WI38 (cell line): ENCODE measurements around the gene PPP6R2.

Experiments
- H3K4me3 ChIP-seq: 2 replicates; pipeline ENCODE4 v1.5.1; 2011; ENCODE audit warnings: low read depth, mild to moderate bottlenecking, control low read depth, low read length
- TF ChIP-seq, protein P1 (sequence below): IDR thresholded peaks from 2 replicates; pipeline ENCODE4 v1.5.1; 2012; ENCODE audit warnings: low read depth, mild to moderate bottlenecking, control low read depth, low read length

The PPP6R2 gene

DNA sequence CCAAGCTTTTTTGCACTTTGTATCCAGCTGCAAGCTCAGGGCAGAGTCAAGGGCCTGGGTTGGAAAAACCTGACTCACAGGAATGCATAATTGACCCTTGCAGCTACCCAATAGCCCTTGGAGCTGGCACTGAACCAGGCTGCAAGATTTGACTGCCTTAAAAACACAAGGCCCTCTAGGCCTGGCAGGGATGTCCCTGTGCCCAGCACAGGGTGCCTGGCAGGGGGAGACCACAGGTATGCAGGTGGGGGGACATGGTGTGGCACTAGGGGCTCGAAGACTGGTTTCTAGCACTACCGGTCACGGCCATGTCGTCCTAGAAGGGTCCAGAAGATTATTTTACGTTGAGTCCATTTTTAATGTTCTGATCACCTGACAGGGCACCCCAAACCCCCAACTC lies 101.5 kb downstream of the PPP6R2 start:
- no peak overlapping the region for H3K4me3 ChIP-seq

DNA sequence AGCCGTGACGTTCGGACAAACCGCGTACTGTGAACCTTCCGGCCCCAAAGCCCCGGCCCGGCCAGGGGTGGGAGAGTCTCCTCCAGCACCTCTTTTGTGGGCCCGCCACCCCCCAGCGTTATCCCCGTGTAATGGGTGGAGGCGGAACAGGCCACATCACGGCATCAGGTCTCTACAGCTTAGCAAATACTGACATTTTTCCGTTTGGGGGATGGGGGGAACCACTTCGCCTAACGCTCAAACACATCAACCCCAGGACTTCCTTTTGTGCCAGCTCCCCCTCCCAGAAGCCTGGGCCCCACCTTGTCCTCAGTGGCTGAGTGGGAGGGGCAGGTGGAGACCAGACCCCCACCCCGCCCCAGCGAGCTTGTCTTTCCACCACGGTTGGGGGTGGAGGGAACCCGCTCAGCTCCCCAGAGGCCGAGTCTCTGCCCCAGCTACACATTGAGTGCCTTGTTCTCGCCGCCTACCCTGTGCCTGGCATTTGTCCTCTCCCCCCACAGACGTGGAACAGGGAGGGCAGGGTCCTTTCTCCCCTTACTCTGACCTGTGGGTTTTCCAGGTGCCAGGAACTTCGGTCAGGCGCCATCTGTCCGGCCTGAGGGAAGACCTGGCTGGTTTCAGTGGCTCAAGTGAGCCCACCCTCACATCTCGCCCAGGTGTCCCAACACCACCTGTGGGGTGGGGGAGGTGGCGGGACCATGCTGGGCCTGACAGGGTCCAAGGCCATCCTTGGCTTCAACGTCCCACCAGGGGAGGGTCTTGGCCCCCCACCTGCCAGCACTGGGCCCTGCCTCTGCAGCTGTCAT lies 102.1 kb downstream of the PPP6R2 start:
- TF ChIP-seq, protein P1, sequence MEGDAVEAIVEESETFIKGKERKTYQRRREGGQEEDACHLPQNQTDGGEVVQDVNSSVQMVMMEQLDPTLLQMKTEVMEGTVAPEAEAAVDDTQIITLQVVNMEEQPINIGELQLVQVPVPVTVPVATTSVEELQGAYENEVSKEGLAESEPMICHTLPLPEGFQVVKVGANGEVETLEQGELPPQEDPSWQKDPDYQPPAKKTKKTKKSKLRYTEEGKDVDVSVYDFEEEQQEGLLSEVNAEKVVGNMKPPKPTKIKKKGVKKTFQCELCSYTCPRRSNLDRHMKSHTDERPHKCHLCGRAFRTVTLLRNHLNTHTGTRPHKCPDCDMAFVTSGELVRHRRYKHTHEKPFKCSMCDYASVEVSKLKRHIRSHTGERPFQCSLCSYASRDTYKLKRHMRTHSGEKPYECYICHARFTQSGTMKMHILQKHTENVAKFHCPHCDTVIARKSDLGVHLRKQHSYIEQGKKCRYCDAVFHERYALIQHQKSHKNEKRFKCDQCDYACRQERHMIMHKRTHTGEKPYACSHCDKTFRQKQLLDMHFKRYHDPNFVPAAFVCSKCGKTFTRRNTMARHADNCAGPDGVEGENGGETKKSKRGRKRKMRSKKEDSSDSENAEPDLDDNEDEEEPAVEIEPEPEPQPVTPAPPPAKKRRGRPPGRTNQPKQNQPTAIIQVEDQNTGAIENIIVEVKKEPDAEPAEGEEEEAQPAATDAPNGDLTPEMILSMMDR, result no peak
- no peak overlapping the region for H3K4me3 ChIP-seq

More for the DNA sequence above, 101.5 kb downstream of the PPP6R2 start:
- TF ChIP-seq, protein P1, result no peak

DNA sequence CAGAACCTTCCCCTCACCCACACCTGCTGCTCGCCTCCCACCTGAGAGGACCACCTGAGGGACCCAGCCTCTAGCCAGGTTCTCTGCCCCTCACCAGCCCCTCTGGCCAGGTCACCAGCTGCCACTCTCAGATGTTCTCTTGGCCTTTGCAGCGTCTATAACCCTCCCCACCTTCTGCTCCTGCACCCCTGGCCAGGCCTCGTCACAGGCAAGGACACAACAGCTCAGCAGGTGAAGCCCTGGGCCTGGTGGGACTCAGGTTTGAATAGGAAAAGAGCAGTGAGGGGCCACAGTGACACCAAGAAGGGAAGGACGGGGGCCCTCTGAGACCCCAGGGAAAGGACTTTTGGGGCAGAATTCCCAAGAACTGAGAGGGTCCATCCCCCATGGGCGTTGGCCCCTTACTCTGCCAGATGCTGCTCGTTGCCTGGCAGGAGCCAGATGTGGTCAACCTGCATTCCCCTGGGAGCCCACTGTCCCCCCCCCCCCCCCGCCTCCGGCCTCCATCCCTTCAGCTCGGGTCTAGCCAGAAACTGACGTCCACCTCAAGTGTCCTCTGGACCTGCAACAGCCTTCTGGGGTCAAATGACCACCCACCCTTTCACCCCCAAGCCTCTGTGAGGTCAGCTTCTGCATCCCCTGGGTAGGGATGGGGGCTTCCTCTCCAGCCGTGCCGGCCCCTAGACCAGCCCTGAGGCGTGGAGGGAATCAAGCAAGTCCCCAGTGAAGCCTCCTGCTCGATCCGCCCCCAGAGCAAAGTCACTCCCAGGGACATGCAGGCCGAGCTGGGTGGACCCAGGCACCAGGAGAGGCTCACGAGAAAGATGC lies 103.0 kb downstream of the PPP6R2 start:
- TF ChIP-seq, protein P1, result no peak
- H3K4me3 ChIP-seq, result no peak overlapping the region

DNA sequence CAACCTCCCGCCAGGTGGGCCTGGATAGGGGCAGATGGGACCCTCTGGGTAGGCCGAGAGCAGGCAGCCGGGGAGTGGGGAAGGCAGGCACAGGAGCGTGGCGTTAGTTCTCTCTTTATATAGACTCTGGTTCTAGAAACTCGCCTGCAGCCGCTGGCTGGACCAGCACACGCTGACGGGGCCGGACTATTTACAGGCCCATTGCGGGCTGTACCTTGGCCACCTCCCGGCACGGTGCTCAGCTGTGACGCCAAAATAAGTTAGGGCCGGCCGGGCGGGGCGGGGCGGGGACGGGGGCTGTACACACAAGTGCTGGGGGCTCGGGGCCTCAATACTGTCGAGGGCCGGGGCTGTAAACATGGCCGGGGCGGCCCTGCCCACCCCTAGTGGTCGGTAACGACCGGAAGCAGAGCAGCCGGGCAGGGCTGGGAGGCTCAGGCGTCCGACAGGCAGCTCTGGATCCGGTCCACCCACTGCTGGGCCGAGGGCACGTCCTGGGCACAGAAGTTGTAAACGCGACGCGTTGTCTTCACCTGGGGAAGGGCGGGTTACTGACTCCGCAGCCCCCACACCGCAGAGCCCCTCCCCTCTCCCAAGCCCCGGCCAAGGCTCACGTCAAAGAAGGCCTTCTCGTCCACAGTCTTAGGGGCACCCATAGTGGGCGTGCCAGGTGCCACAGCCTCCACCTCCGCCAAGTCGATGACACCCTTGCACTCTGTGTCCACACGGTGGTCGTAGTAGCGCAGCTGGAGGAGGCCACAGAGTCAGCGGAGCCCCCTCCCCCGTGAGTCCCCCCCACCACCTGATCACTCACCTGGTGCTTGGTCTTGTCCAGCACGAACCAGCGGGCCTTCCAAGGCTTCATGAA lies 103.8 kb downstream of the PPP6R2 start:
- H3K4me3 ChIP-seq, result no peak overlapping the region
- TF ChIP-seq, protein P1, result no peak

DNA sequence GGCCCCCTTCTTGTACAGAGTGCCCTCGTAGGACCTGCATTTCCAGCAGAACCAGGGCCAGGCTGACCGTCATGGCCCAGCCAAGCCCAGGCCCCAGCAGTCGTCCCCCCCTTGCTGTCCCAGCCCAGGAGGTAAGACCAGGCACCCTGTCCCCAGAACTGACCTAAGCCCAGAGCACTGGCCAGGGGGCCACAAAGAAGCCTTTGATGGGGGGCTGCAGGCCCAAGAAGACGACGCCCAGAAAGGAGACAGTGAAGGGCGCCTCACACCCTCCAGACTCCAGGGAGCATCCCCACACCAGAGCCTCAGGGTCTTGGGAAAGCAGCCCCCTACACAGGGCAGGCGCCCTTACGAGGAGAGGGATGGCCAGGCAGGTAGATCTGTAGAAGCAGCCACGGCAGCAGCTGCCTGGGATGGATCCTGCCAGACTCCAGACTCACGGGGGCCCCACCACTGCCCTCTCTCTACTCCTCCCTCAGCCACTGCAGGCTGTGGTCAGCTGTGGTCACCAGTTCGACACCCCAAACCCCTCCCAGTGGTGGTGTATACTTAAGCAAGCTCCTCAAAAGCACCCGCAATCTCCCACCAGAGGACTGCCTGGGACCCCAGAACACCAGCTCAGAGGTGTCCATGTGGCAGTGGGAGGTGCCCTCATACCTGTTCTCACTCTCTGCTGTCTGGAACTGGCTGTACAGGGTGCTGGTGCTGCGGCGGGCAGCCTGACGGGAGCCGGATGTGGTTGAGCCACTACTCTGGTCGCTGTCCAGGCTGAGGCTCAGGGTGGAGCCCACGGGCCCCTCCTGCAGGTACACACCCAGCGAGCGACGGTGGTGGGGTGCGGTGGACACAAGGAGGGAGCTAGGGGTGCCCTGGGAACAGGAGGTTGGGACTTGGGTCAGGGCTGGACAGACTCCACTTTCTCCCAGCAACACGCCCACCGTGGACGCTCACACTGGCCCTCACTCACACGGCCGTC lies 104.7 kb downstream of the PPP6R2 start:
- TF ChIP-seq, protein P1, result no peak
- H3K4me3 ChIP-seq, result no peak overlapping the region

DNA sequence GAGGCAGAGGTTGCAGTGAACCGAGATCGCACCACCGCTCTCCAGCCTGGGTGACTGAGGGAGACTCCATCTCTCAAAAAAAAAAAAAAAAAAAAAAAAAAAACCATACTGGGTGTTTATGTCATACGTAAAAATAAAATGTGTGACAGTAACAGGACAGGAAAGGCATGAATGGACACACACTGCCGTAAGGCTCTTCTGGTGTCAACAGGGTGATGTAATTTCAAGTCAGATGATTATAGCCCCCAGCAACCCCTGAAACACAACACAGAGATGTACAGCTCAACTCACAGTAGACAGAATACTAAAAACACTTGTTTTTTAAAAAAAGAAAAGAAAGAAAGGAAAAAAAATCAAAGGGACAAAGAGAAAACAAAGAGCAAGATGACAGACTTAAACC lies 109.5 kb downstream of the PPP6R2 start:
- TF ChIP-seq, protein P1, result no peak
- no peak overlapping the region for H3K4me3 ChIP-seq
